HepG2 (cell line): ENCODE measurements around the gene CARD8. TPM values are rescaled to one million over a fixed set of nuclear protein-coding genes. Genes with fewer than 3 reads are reported as not detected.

Experiments
- ARID4A ChIP-seq: sonication (generic); formaldehyde crosslinking; IDR thresholded peaks from 2 replicates; pipeline ENCODE4 v1.5.0; 2020; ENCODE audit warnings: mild to moderate bottlenecking, missing genetic modification reagents, borderline replicate concordance
- BRCA1 ChIP-seq: sonication (generic); formaldehyde crosslinking; IDR thresholded peaks from 2 replicates; pipeline ENCODE4 v1.4.0; 2020; ENCODE audit warnings: missing genetic modification reagents
- BRF2 ChIP-seq: sonication (generic); formaldehyde crosslinking; IDR thresholded peaks from 2 replicates; pipeline ENCODE4 v1.8.1; 2022; ENCODE audit warnings: mild to moderate bottlenecking, missing genetic modification reagents
- CAMTA2 ChIP-seq: sonication (generic); formaldehyde crosslinking; IDR thresholded peaks from 2 replicates; pipeline ENCODE4 v1.4.0; 2020; ENCODE audit warnings: mild to moderate bottlenecking, missing genetic modification reagents, borderline replicate concordance
- CENPX ChIP-seq: sonication (generic); formaldehyde crosslinking; IDR thresholded peaks from 2 replicates; pipeline ENCODE4 v1.9.0; 2021; ENCODE audit warnings: mild to moderate bottlenecking, missing genetic modification reagents, moderate library complexity
- EZH2 ChIP-seq: conservative IDR thresholded peaks from 2 replicates; pipeline ENCODE4 v1.6.1; 2012; ENCODE audit warnings: mild to moderate bottlenecking, low read depth, low read length, moderate library complexity
- FOXK2 ChIP-seq: fragments of 450-650 bp; IDR thresholded peaks from 2 replicates; pipeline ENCODE4 v1.6.1; 2016
- KAT7 ChIP-seq: IDR thresholded peaks from 2 replicates; pipeline ENCODE4 v1.6.1; 2018; ENCODE audit warnings: borderline replicate concordance, missing compliant biosample characterization
- NFE2L2 ChIP-seq: fragments of 150-350 bp; IDR thresholded peaks from 2 replicates; pipeline ENCODE4 v1.6.1; 2014; ENCODE audit warnings: low read length
- NFRKB ChIP-seq: fragments of 450-650 bp; IDR thresholded peaks from 2 replicates; pipeline ENCODE4 v1.6.1; 2017
- NR2F1 ChIP-seq, 2 experiments: fragments of 450-650 bp in 1 of 2; formaldehyde crosslinking in 1 of 2; IDR thresholded peaks; 2 replicates each; pipeline versions ENCODE4 v1.5.0 to v1.6.1; 2016 to 2020; ENCODE audit warnings: mild to moderate bottlenecking in 1 of 2, missing compliant biosample characterization in 1 of 2, missing genetic modification reagents in 1 of 2, moderate library complexity in 1 of 2
- RBM39 ChIP-seq: fragments of 200-400 bp; formaldehyde crosslinking; IDR thresholded peaks from one replicate; pipeline ENCODE4 v1.6.1; 2018; ENCODE audit warnings: antibody characterized with exemption, mild to moderate bottlenecking, low read depth, low read length; ENCODE audit not compliant: poor library complexity, severe bottlenecking
- RFXAP ChIP-seq: sonication (generic); formaldehyde crosslinking; IDR thresholded peaks from 2 replicates; pipeline ENCODE4 v1.4.0; 2020; ENCODE audit warnings: missing genetic modification reagents, borderline replicate concordance
- TSC22D2 ChIP-seq: sonication (generic); formaldehyde crosslinking; IDR thresholded peaks from 2 replicates; pipeline ENCODE4 v1.5.1; 2020; ENCODE audit warnings: missing genetic modification reagents, mild to moderate bottlenecking, borderline replicate concordance
- ZFP1 ChIP-seq: IDR thresholded peaks from 2 replicates; pipeline ENCODE4 v1.6.1; 2016
- ZNF136 ChIP-seq: sonication (generic); formaldehyde crosslinking; IDR thresholded peaks from 2 replicates; pipeline ENCODE4 v1.8.1; 2022; ENCODE audit warnings: low read depth, mild to moderate bottlenecking, moderate library complexity, missing genetic modification reagents
- ZNF570 ChIP-seq: sonication (generic); formaldehyde crosslinking; IDR thresholded peaks from 2 replicates; pipeline ENCODE4 v1.4.0; 2020; ENCODE audit warnings: mild to moderate bottlenecking, missing genetic modification reagents, borderline replicate concordance
- ZNF772 ChIP-seq: sonication (generic); formaldehyde crosslinking; IDR thresholded peaks from 2 replicates; pipeline ENCODE4 v1.5.0; 2020; ENCODE audit warnings: mild to moderate bottlenecking, missing genetic modification reagents
- ZNF878 ChIP-seq: sonication (generic); formaldehyde crosslinking; IDR thresholded peaks from 2 replicates; pipeline ENCODE4 v1.8.1; 2023; ENCODE audit warnings: mild to moderate bottlenecking, missing genetic modification reagents, moderate library complexity
- polyA plus RNA-seq, 8 experiments: library from polyadenylated mRNA; depleted of rRNA in 3 of 8; stranded (reverse) in 7 of 8; unstranded in 1 of 8; fragments of >200 nt; fragmentation: Illumina TruSeq in 4 of 8; extraction: Trizol in 4 of 8; gene quantifications; 2 replicates each; pipeline versions ENCODE4 v1.2.1 to v1.2.3, GENCODE V29; 2011 to 2016; ENCODE audit warnings: low read depth in 4 of 8, missing spikeins in 1 of 8, mixed read lengths in 1 of 8; ENCODE audit not compliant: insufficient read depth in 1 of 8
- total RNA-seq, 5 experiments: library from RNA; depleted of rRNA; stranded (reverse); fragments of >200 nt; fragmentation: Illumina TruSeq; extraction: Trizol; gene quantifications; 2 replicates each; pipeline ENCODE4 v1.2.3, GENCODE V29; 2016; ENCODE audit warnings: low read depth in 1 of 5
- TF ChIP-seq, protein P1 (sequence below): sonication (generic); formaldehyde crosslinking; IDR thresholded peaks from 2 replicates; pipeline ENCODE4 v1.4.0; 2020; ENCODE audit warnings: mild to moderate bottlenecking, low read depth, missing genetic modification reagents
- TF ChIP-seq, protein P2 (sequence below): sonication (generic); formaldehyde crosslinking; IDR thresholded peaks from 2 replicates; pipeline ENCODE4 v1.4.0; 2020; ENCODE audit warnings: missing genetic modification reagents

Gene CARD8
- total and polyA plus RNA-seq, 2 of the 13 experiments (the other 11 are each of a cell fraction or from before 2014, with no cell fraction given) = 15.0 to 19.2 TPM

DNA sequence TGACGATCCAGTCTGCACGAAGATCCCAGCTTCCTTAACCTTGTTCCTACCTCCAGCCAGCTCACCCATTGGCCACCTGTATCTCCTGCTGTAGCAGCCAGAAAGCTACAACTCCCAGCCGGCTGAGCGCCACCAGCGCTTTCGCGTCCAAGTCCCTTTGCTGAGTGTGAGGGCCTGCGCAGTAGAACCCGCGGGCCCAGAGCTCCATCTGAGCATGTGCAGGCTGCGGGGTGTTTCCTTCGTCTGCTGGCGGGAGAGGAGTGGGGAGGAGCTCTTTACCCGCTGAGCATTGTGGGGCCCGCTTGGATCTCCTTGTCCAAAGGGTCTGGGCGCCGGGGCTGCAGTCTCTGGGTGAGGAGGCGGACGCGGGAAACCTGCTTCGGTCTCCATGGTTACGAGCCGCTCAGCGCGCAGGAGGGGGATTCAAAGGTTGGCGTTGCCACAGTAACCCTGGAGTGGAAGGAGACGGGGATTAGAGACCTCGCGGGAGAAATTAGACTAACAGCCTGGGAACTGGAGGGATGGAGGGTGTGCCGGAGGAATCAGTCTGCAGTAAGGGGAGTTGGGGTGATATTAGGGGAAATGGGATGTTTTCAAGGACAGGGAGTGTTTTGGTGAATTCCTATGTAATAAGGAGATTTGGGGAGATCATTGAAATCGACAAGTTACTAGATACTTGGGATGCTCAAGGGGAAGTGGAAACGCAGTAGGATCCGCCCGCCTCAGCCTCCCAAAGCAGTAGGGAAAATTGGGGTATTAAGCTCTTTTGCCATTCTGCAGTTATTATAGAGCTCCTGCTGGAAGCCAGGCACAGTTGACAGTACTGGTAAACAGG is 51.7 kb downstream of the CARD8 start (continued):
- TF ChIP-seq BRF2 (CRISPR knock-in tag) (no peak), BRCA1 (no peak), FOXK2 (peak; percentile 54; the same call in 1 of the 2 replicates), NFRKB (no peak), EZH2 (no peak), CAMTA2 (CRISPR knock-in tag) (no peak), RFXAP (CRISPR knock-in tag) (no peak), ZNF772 (CRISPR knock-in tag) (peak; percentile 49; the same call in 1 of the 2 replicates), TSC22D2 (CRISPR knock-in tag) (0 out of 2 replicates have a peak, but pooled peaks have one; percentile 20), ZNF136 (no peak), NFE2L2 (no peak), ZFP1 (CRISPR knock-in tag) (no peak), ARID4A (peak; percentile 82; the same call in 1 of the 2 replicates), CENPX (CRISPR knock-in tag) (no peak), RBM39 (no peak), KAT7 (CRISPR knock-in tag) (no peak), NR2F1 (CRISPR knock-in tag; IDR thresholded peaks at IDR 0.05) (no peak), ZNF878 (CRISPR knock-in tag) (peak; percentile 86; the same call in 1 of the 2 replicates), ZNF570 (CRISPR knock-in tag) (no peak)
- TF ChIP-seq, protein P1, sequence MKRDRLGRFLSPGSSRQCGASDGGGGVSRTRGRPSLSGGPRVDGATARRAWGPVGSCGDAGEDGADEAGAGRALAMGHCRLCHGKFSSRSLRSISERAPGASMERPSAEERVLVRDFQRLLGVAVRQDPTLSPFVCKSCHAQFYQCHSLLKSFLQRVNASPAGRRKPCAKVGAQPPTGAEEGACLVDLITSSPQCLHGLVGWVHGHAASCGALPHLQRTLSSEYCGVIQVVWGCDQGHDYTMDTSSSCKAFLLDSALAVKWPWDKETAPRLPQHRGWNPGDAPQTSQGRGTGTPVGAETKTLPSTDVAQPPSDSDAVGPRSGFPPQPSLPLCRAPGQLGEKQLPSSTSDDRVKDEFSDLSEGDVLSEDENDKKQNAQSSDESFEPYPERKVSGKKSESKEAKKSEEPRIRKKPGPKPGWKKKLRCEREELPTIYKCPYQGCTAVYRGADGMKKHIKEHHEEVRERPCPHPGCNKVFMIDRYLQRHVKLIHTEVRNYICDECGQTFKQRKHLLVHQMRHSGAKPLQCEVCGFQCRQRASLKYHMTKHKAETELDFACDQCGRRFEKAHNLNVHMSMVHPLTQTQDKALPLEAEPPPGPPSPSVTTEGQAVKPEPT (CRISPR knock-in tag) = no peak
- TF ChIP-seq, protein P2, sequence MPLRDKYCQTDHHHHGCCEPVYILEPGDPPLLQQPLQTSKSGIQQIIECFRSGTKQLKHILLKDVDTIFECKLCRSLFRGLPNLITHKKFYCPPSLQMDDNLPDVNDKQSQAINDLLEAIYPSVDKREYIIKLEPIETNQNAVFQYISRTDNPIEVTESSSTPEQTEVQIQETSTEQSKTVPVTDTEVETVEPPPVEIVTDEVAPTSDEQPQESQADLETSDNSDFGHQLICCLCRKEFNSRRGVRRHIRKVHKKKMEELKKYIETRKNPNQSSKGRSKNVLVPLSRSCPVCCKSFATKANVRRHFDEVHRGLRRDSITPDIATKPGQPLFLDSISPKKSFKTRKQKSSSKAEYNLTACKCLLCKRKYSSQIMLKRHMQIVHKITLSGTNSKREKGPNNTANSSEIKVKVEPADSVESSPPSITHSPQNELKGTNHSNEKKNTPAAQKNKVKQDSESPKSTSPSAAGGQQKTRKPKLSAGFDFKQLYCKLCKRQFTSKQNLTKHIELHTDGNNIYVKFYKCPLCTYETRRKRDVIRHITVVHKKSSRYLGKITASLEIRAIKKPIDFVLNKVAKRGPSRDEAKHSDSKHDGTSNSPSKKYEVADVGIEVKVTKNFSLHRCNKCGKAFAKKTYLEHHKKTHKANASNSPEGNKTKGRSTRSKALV (CRISPR knock-in tag) = peak; percentile 74; the same call in 1 of the 2 replicates
